GF-D8 (cell line): ENCODE data around the gene SLC26A1.

Source experiments
- DNase-seq: peaks from one replicate; lab custom pipeline; 2025; lab: John Stamatoyannopoulos, UW

SLC26A1 gene

GRCh38 chr4:993111-994029 is at the start of gene SLC26A1:
SLC26A1 (minus strand) TSS chr4:993404; CDS start chr4:991703, 1,701 bp downstream.
- no peak for DNase-seq

- DNase-seq, result no peak
These were observed 49.3 kb upstream of the SLC26A1 start for GRCh38 chr4:1042352-1043055.

GRCh38 chr4:1041936-1042330 is 48.7 kb upstream of the SLC26A1 start:
- no peak for DNase-seq

GRCh38 chr4:1041147-1041935 is 48.1 kb upstream of the SLC26A1 start:
- no peak for DNase-seq

GRCh38 chr4:1040344-1041146 is 47.3 kb upstream of the SLC26A1 start:
- DNase-seq, result no peak

GRCh38 chr4:1039493-1040343 is 46.5 kb upstream of the SLC26A1 start:
- no peak for DNase-seq

- no peak for DNase-seq
These were observed 45.8 kb upstream of the SLC26A1 start for GRCh38 chr4:1038948-1039492.

GRCh38 chr4:1036976-1037810 is 44.0 kb upstream of the SLC26A1 start:
- no peak for DNase-seq

GRCh38 chr4:1036095-1036494 is 42.9 kb upstream of the SLC26A1 start:
- no peak for DNase-seq

GRCh38 chr4:1035510-1035909 is 42.3 kb upstream of the SLC26A1 start:
- DNase-seq, result no peak

- no peak for DNase-seq
These were observed 40.8 kb upstream of the SLC26A1 start for GRCh38 chr4:1033840-1034551.

- DNase-seq, result no peak
These were observed 39.7 kb upstream of the SLC26A1 start for GRCh38 chr4:1032861-1033260.

GRCh38 chr4:1031956-1032795 is 39.0 kb upstream of the SLC26A1 start:
- DNase-seq, result no peak

GRCh38 chr4:1031346-1031745 is 38.1 kb upstream of the SLC26A1 start:
- no peak for DNase-seq

GRCh38 chr4:1030559-1030958 is 37.4 kb upstream of the SLC26A1 start:
- DNase-seq, result no peak

- no peak for DNase-seq
These were observed 36.8 kb upstream of the SLC26A1 start for GRCh38 chr4:1030031-1030430.

- no peak for DNase-seq
These were observed 36.3 kb upstream of the SLC26A1 start for GRCh38 chr4:1029529-1029928.
